Mesothelial cell of epicardium (in vitro differentiated cells): ENCODE measurements around the gene CEP95. TPM values are rescaled to one million over a fixed set of nuclear protein-coding genes. Genes with fewer than 3 reads are reported as not detected.
A peak's percentile ranks its signal among the peaks of the same experiment; 100 is the strongest.

ENCODE experiments used
- DNase-seq, 2 experiments: peaks; one replicate each; pipeline ENCODE4 v3.0.0; 2021; ENCODE audit warnings: low spot score in 2 of 2; ENCODE audit not compliant: unreplicated experiment in 2 of 2
- H3K27ac Mint-ChIP-seq: 2 replicates; pipeline ENCODE4 v1.8.0; 2021; ENCODE audit warnings: mixed read lengths
- H3K27me3 Mint-ChIP-seq: 2 replicates; pipeline ENCODE4 v1.8.0; 2021; ENCODE audit warnings: low read depth, mixed read lengths
- H3K36me3 Mint-ChIP-seq: 2 replicates; pipeline ENCODE4 v1.8.0; 2021; ENCODE audit warnings: mixed read lengths
- H3K4me1 Mint-ChIP-seq: 2 replicates; pipeline ENCODE4 v1.8.0; 2021; ENCODE audit warnings: mixed read lengths
- H3K4me3 Mint-ChIP-seq: 2 replicates; pipeline ENCODE4 v1.8.0; 2021; ENCODE audit warnings: mild to moderate bottlenecking, moderate library complexity, mixed read lengths
- H3K9me3 Mint-ChIP-seq: 2 replicates; pipeline ENCODE4 v1.8.0; 2021; ENCODE audit warnings: mixed read lengths
- CTCF ChIP-seq: fragments of 200-600 bp; sonication (generic); IDR thresholded peaks from one replicate; pipeline ENCODE4 v1.5.0; 2021; ENCODE audit warnings: antibody characterized with exemption; ENCODE audit not compliant: unreplicated experiment
- total RNA-seq: library from RNA; stranded (reverse); gene quantifications from 3 replicates; pipeline ENCODE4 v1.2.1, GENCODE V29; 2021

CEP95 gene
- total RNA-seq, 1 donor from 2014 or later: 132 TPM

GRCh38 chr17:64509179-64509578 is 2.4 kb downstream of the CEP95 start:
- no peaks in the 10 kb centered on the region for H3K9me3 Mint-ChIP-seq
- H3K36me3 Mint-ChIP-seq: peaks cover 32% of the 10 kb centered on the region
- no peak for DNase-seq
- H3K27ac Mint-ChIP-seq: no peak overlapping the region
- TF ChIP-seq CTCF: no peak
- H3K27me3 Mint-ChIP-seq: no peaks in the 10 kb centered on the region
- H3K4me1 Mint-ChIP-seq: peaks cover 22% of the 10 kb centered on the region
- no peak overlapping the region for H3K4me3 Mint-ChIP-seq

- H3K36me3 Mint-ChIP-seq: peaks cover 53% of the 10 kb centered on the region
- DNase-seq: no peak
- no peaks in the 10 kb centered on the region for H3K4me1 Mint-ChIP-seq
- no peak for TF ChIP-seq CTCF
- H3K4me3 Mint-ChIP-seq: no peak overlapping the region
- H3K27ac Mint-ChIP-seq: peak overlapping the region; percentile 34
- H3K9me3 Mint-ChIP-seq: no peaks in the 10 kb centered on the region
- H3K27me3 Mint-ChIP-seq: no peaks in the 10 kb centered on the region
Observed at GRCh38 chr17:64515419-64515818, 8.6 kb downstream of the CEP95 start.

GRCh38 chr17:64515829-64516228 is 9.1 kb downstream of the CEP95 start:
- Mint-ChIP-seq H3K9me3 (no peaks in the 10 kb centered on the region), H3K4me1 (no peaks in the 10 kb centered on the region), H3K27me3 (no peaks in the 10 kb centered on the region), H3K27ac (no peak overlapping the region), H3K36me3 (peaks cover 51% of the 10 kb centered on the region), H3K4me3 (no peak overlapping the region)
- no peak for TF ChIP-seq CTCF
- no peak for DNase-seq

GRCh38 chr17:64519601-64520000 is 12.8 kb downstream of the CEP95 start:
- no peaks in the 10 kb centered on the region for H3K4me1 Mint-ChIP-seq
- no peak for TF ChIP-seq CTCF
- H3K9me3 Mint-ChIP-seq: no peaks in the 10 kb centered on the region
- no peak for DNase-seq
- peaks cover 47% of the 10 kb centered on the region for H3K36me3 Mint-ChIP-seq
- H3K4me3 Mint-ChIP-seq: no peak overlapping the region
- H3K27me3 Mint-ChIP-seq: no peaks in the 10 kb centered on the region
- H3K27ac Mint-ChIP-seq: no peak overlapping the region

GRCh38 chr17:64520359-64520758 is 13.6 kb downstream of the CEP95 start:
- no peak overlapping the region for H3K4me3 Mint-ChIP-seq
- no peak for DNase-seq
- no peak overlapping the region for H3K27ac Mint-ChIP-seq
- TF ChIP-seq CTCF: no peak
- H3K36me3 Mint-ChIP-seq: peaks cover 44% of the 10 kb centered on the region
- no peaks in the 10 kb centered on the region for H3K27me3 Mint-ChIP-seq
- no peaks in the 10 kb centered on the region for H3K9me3 Mint-ChIP-seq
- H3K4me1 Mint-ChIP-seq: no peaks in the 10 kb centered on the region

- Mint-ChIP-seq H3K27me3 (no peaks in the 10 kb centered on the region), H3K27ac (no peak overlapping the region), H3K9me3 (no peaks in the 10 kb centered on the region), H3K36me3 (peaks cover 49% of the 10 kb centered on the region), H3K4me1 (no peaks in the 10 kb centered on the region), H3K4me3 (no peak overlapping the region)
- no peak for TF ChIP-seq CTCF
- no peak for DNase-seq
Observed at GRCh38 chr17:64527914-64528313, 21.1 kb downstream of the CEP95 start.
